ENCODE measurements around the gene BMF.
A peak's percentile ranks its signal among the peaks of the same experiment; 100 is the strongest.

Gene BMF

DNA sequence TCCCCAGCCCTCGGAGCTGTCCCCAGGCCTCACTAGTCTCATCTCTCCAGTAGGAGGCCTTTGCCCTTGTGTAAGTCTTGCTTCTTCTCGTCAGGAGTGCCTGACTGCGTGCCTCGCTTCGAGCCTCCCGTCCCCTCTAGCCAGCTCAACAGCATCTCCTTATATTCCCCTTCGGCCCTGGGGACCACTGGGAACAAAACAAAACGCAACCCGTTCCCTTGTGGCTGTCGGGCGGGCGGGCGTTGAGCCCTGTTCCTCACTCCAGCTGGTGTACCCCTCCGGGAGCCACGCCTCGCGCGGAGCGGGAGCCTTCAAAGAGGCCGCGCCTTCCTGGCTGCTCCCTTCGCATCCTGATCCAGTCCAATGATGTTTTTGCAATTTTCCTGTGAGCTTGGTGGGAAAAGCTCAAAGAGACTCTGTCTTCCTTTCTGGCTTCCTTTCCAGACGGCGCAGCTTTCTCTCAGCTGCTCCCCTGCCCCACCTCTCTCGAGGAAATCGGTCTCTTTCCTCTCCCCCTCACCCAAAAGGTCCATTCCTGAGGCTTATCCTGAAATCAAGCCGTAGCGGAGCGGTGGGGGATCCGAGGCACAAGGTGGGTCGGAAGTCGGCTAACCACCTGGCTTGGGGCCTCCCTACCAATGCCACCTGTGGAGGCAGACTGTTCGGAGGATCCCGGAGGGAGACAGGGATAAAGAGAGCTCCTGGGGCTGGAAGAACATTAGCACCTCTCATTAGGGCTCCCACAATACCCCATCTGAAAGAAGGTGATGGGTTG lies 36.3 kb downstream of the BMF start:
- Histone ChIP-seq H2AFZ (ENCODE audit: low read depth, low read length) (no peak overlapping the region), H3K79me2 (ENCODE audit: low read length) (no peaks in the 10 kb centered on the region), H3K27me3 (ENCODE audit: low read depth, low read length) (no peaks in the 10 kb centered on the region), H3K4me2 (ENCODE audit: low read length) (no peak overlapping the region), H3K9me3 (ENCODE audit: insufficient read depth, low read length) (no peaks in the 10 kb centered on the region), H4K20me1 (ENCODE audit: insufficient read depth, low read length) (no peaks in the 10 kb centered on the region), H3K4me1 (ENCODE audit: low read length) (peaks cover 28% of the 10 kb centered on the region), H3K4me3 (ENCODE audit: low read length) (no peak overlapping the region), H3K36me3 (replicated peaks; ENCODE audit: low read depth, low read length) (no peaks in the 10 kb centered on the region), H3K27ac (ENCODE audit: low read length) (no peak overlapping the region), H3K9ac (ENCODE audit: low read length) (no peak overlapping the region)
- TF ChIP-seq EZH2phosphoT487 (IDR thresholded peaks at IDR 0.05; ENCODE audit: low read depth): no peak
- TF ChIP-seq CTCF (IDR thresholded peaks at IDR 0.05; ENCODE audit: low read depth, low read length): no peak

- H3K4me1 ChIP-seq (ENCODE audit: low read length): peaks cover 30% of the 10 kb centered on the region
- H3K9ac ChIP-seq (ENCODE audit: low read length): no peak overlapping the region
- H3K4me3 ChIP-seq (ENCODE audit: low read length): no peak overlapping the region
- no peak overlapping the region for H2AFZ ChIP-seq (ENCODE audit: low read depth, low read length)
- no peak overlapping the region for H3K4me2 ChIP-seq (ENCODE audit: low read length)
- no peaks in the 10 kb centered on the region for H4K20me1 ChIP-seq (ENCODE audit: insufficient read depth, low read length)
- no peaks in the 10 kb centered on the region for H3K79me2 ChIP-seq (ENCODE audit: low read length)
- no peaks in the 10 kb centered on the region for H3K9me3 ChIP-seq (ENCODE audit: insufficient read depth, low read length)
- H3K27me3 ChIP-seq (ENCODE audit: low read depth, low read length): no peaks in the 10 kb centered on the region
- H3K27ac ChIP-seq (ENCODE audit: low read length): no peak overlapping the region
- H3K36me3 ChIP-seq (replicated peaks; ENCODE audit: low read depth, low read length): no peaks in the 10 kb centered on the region
- TF ChIP-seq EZH2phosphoT487 (IDR thresholded peaks at IDR 0.05; ENCODE audit: low read depth): no peak
- TF ChIP-seq CTCF (IDR thresholded peaks at IDR 0.05; ENCODE audit: low read depth, low read length): no peak
Measured at GRCh38 chr15:40070608-40071218, 38.0 kb downstream of the BMF start.

GRCh38 chr15:40070166-40070557 lies 38.5 kb downstream of the BMF start:
- H3K4me1 ChIP-seq (ENCODE audit: low read length): peaks cover 31% of the 10 kb centered on the region
- no peaks in the 10 kb centered on the region for H3K36me3 ChIP-seq (replicated peaks; ENCODE audit: low read depth, low read length)
- no peaks in the 10 kb centered on the region for H4K20me1 ChIP-seq (ENCODE audit: insufficient read depth, low read length)
- no peak overlapping the region for H3K4me2 ChIP-seq (ENCODE audit: low read length)
- H3K79me2 ChIP-seq (ENCODE audit: low read length): no peaks in the 10 kb centered on the region
- H3K4me3 ChIP-seq (ENCODE audit: low read length): no peak overlapping the region
- no peak for TF ChIP-seq CTCF (IDR thresholded peaks at IDR 0.05; ENCODE audit: low read depth, low read length)
- TF ChIP-seq EZH2phosphoT487 (IDR thresholded peaks at IDR 0.05; ENCODE audit: low read depth): no peak
- no peaks in the 10 kb centered on the region for H3K27me3 ChIP-seq (ENCODE audit: low read depth, low read length)
- H2AFZ ChIP-seq (ENCODE audit: low read depth, low read length): no peak overlapping the region
- H3K9ac ChIP-seq (ENCODE audit: low read length): no peak overlapping the region
- H3K27ac ChIP-seq (ENCODE audit: low read length): peak overlapping the region; percentile 23; the same call in 1 of the 2 replicates
- H3K9me3 ChIP-seq (ENCODE audit: insufficient read depth, low read length): no peaks in the 10 kb centered on the region
